ENCODE data around the gene CYP19A1. TPM values are rescaled to one million over a fixed set of nuclear protein-coding genes. Genes with fewer than 3 reads are reported as not detected.
"Not testable (repeated sequence)": the region's sequence is repeated elsewhere in the genome, so short reads cannot be mapped to it uniquely, and the experiment has no call there.

The CYP19A1 gene
- total RNA-seq, 1 experiment from 2014 or later, result 2.4 TPM

DNA sequence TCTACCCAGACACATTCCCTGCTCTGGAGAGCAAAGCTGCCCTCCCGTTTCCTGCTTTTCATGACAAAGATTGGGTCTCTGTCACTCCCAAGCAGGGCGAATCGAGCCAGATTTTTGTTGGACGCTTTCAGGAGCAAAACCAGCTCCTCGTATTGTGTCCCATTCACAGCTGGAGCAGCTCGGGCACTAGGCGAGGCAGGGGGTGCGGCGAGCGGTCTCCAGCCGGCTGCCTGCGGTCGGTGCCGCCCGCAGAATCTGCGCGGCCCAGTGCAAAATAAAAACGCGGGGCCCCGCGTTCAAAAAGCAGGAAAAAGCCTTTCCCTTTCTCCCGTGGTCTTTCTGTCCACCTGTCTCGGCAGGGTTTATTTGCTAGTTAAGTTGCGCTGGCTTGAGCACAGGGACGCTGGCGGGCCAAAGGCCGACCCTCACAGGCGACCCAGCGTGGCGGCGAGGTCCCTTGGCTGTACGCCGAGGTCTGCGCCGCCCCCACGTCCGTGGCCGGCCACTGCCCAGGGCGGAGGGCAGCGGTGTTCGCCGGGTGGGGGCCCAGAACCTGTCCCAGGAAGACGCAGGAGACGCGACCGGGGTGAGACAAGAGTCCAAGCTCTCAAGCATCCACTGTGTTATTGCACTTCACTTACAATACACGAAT, 71.2 kb downstream of the CYP19A1 start:
- H3K9ac ChIP-seq (ENCODE audit: low read length), result no peak overlapping the region
- no peak overlapping the region for H3K27ac ChIP-seq (ENCODE audit: low read length)
- no peak overlapping the region for H2AFZ ChIP-seq (ENCODE audit: low read length)
- DNase-seq, result no peak
- no peaks in the 10 kb centered on the region for H3K9me3 ChIP-seq (ENCODE audit: low read length)
- no peaks in the 10 kb centered on the region for H3K4me1 ChIP-seq (ENCODE audit: low read length)
- H3K79me2 ChIP-seq (ENCODE audit: low read length), result no peaks in the 10 kb centered on the region
- no peaks in the 10 kb centered on the region for H3K36me3 ChIP-seq (ENCODE audit: insufficient read depth, low read length)
- no peak overlapping the region for H3K4me3 ChIP-seq (ENCODE audit: low read length)
- no peaks in the 10 kb centered on the region for H3K27me3 ChIP-seq (ENCODE audit: low read length)
- no peak overlapping the region for H3K4me2 ChIP-seq (ENCODE audit: low read depth, low read length, poor library complexity, severe bottlenecking)
- H4K20me1 ChIP-seq (ENCODE audit: insufficient read depth, low read depth, low read length), result no peaks in the 10 kb centered on the region
- no peaks in the 10 kb centered on the region for H3K9me2 ChIP-seq (replicated peaks; ENCODE audit: insufficient read depth, low read length)

DNA sequence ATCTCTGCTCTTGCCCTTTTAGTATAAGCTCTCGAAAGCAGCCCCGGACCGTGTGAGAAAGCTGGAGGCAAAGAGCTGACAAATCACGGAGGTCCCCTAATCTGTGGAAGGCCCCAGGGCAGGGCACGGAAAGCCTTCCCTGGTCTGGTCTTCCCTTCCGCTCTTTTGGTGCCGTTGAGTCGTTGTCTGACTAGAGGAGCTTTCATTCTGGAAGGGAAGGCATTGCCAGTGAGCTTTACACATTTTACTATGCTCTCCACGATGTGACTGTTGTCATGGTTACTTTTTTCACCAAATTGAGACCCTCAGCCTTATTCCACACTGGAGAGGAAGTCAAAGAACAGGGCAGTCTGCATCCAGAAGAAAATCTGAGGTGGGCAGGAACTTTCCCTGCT, 71.7 kb downstream of the CYP19A1 start:
- H3K27me3 ChIP-seq (ENCODE audit: low read length), result no peaks in the 10 kb centered on the region
- no peaks in the 10 kb centered on the region for H3K4me1 ChIP-seq (ENCODE audit: low read length)
- no peak overlapping the region for H3K27ac ChIP-seq (ENCODE audit: low read length)
- DNase-seq, result no peak
- no peaks in the 10 kb centered on the region for H3K36me3 ChIP-seq (ENCODE audit: insufficient read depth, low read length)
- H3K9me2 ChIP-seq (replicated peaks; ENCODE audit: insufficient read depth, low read length), result no peaks in the 10 kb centered on the region
- no peak overlapping the region for H3K9ac ChIP-seq (ENCODE audit: low read length)
- H2AFZ ChIP-seq (ENCODE audit: low read length), result no peak overlapping the region
- no peak overlapping the region for H3K4me3 ChIP-seq (ENCODE audit: low read length)
- H3K9me3 ChIP-seq (ENCODE audit: low read length), result no peaks in the 10 kb centered on the region
- no peaks in the 10 kb centered on the region for H3K79me2 ChIP-seq (ENCODE audit: low read length)
- H4K20me1 ChIP-seq (ENCODE audit: insufficient read depth, low read depth, low read length), result no peaks in the 10 kb centered on the region
- no peak overlapping the region for H3K4me2 ChIP-seq (ENCODE audit: low read depth, low read length, poor library complexity, severe bottlenecking)

DNA sequence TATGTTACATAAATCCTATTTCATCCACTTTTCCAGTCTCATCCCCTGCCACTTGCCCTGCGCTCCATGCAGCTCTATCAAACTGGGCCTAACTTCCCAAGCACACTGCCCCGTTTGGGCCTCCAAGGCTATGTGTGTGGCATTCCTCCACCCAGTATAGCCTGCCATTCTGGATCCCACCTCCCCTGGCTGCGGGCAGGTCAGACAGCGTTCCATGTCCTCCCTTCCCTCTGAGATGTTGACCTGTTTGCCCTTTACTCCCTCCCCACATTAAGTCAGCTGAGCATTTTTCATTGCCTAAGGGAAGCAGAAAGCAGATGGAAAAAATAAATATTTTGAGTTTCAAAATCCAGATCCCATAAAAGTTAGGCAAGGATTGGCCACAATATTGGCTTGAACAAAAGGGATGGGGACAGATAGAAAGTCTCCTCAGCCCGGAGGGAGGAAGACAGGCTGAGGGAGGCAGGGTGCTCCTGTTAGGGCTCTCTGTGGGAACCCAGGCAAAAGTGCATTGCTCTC, 73.3 kb downstream of the CYP19A1 start:
- Histone ChIP-seq H3K9me2 (replicated peaks; ENCODE audit: insufficient read depth, low read length) (no peaks in the 10 kb centered on the region), H3K9ac (ENCODE audit: low read length) (no peak overlapping the region), H3K4me2 (ENCODE audit: low read depth, low read length, poor library complexity, severe bottlenecking) (no peak overlapping the region), H3K36me3 (ENCODE audit: insufficient read depth, low read length) (no peaks in the 10 kb centered on the region), H3K79me2 (ENCODE audit: low read length) (no peaks in the 10 kb centered on the region), H3K27me3 (ENCODE audit: low read length) (no peaks in the 10 kb centered on the region), H3K27ac (ENCODE audit: low read length) (no peak overlapping the region), H2AFZ (ENCODE audit: low read length) (no peak overlapping the region), H3K9me3 (ENCODE audit: low read length) (no peaks in the 10 kb centered on the region), H4K20me1 (ENCODE audit: insufficient read depth, low read depth, low read length) (no peaks in the 10 kb centered on the region), H3K4me1 (ENCODE audit: low read length) (no peaks in the 10 kb centered on the region), H3K4me3 (ENCODE audit: low read length) (no peak overlapping the region)
- DNase-seq, result no peak

GRCh38 chr15:51263726-51264125, 74.7 kb downstream of the CYP19A1 start:
- Histone ChIP-seq H3K9me2 (replicated peaks; ENCODE audit: insufficient read depth, low read length) (no peaks in the 10 kb centered on the region), H3K9me3 (ENCODE audit: low read length) (no peaks in the 10 kb centered on the region), H3K9ac (ENCODE audit: low read length) (no peak overlapping the region), H3K36me3 (ENCODE audit: insufficient read depth, low read length) (no peaks in the 10 kb centered on the region), H3K4me1 (ENCODE audit: low read length) (no peaks in the 10 kb centered on the region), H3K27ac (ENCODE audit: low read length) (no peak overlapping the region), H3K27me3 (ENCODE audit: low read length) (no peaks in the 10 kb centered on the region), H3K4me2 (ENCODE audit: low read depth, low read length, poor library complexity, severe bottlenecking) (no peak overlapping the region), H3K4me3 (ENCODE audit: low read length) (no peak overlapping the region), H3K79me2 (ENCODE audit: low read length) (no peaks in the 10 kb centered on the region), H4K20me1 (ENCODE audit: insufficient read depth, low read depth, low read length) (no peaks in the 10 kb centered on the region), H2AFZ (ENCODE audit: low read length) (no peak overlapping the region)
- DNase-seq, result no peak

- H3K9ac ChIP-seq (ENCODE audit: low read length), result no peak overlapping the region
- H3K4me1 ChIP-seq (ENCODE audit: low read length), result no peaks in the 10 kb centered on the region
- H3K9me3 ChIP-seq (ENCODE audit: low read length), result no peaks in the 10 kb centered on the region
- no peak overlapping the region for H3K4me2 ChIP-seq (ENCODE audit: low read depth, low read length, poor library complexity, severe bottlenecking)
- H4K20me1 ChIP-seq (ENCODE audit: insufficient read depth, low read depth, low read length), result no peaks in the 10 kb centered on the region
- no peaks in the 10 kb centered on the region for H3K9me2 ChIP-seq (replicated peaks; ENCODE audit: insufficient read depth, low read length)
- DNase-seq, result no peak
- no peak overlapping the region for H2AFZ ChIP-seq (ENCODE audit: low read length)
- no peak overlapping the region for H3K27ac ChIP-seq (ENCODE audit: low read length)
- no peak overlapping the region for H3K4me3 ChIP-seq (ENCODE audit: low read length)
- no peaks in the 10 kb centered on the region for H3K79me2 ChIP-seq (ENCODE audit: low read length)
- no peaks in the 10 kb centered on the region for H3K36me3 ChIP-seq (ENCODE audit: insufficient read depth, low read length)
- no peaks in the 10 kb centered on the region for H3K27me3 ChIP-seq (ENCODE audit: low read length)
These were observed 75.3 kb downstream of the CYP19A1 start for GRCh38 chr15:51263116-51263515.

GRCh38 chr15:51262463-51262862, 75.9 kb downstream of the CYP19A1 start:
- Histone ChIP-seq H4K20me1 (ENCODE audit: insufficient read depth, low read depth, low read length) (no peaks in the 10 kb centered on the region), H3K27ac (ENCODE audit: low read length) (no peak overlapping the region), H3K4me2 (ENCODE audit: low read depth, low read length, poor library complexity, severe bottlenecking) (no peak overlapping the region), H3K9me3 (ENCODE audit: low read length) (no peaks in the 10 kb centered on the region), H3K4me1 (ENCODE audit: low read length) (no peaks in the 10 kb centered on the region), H3K9ac (ENCODE audit: low read length) (no peak overlapping the region), H2AFZ (ENCODE audit: low read length) (no peak overlapping the region), H3K36me3 (ENCODE audit: insufficient read depth, low read length) (no peaks in the 10 kb centered on the region), H3K27me3 (ENCODE audit: low read length) (no peaks in the 10 kb centered on the region), H3K79me2 (ENCODE audit: low read length) (no peaks in the 10 kb centered on the region), H3K9me2 (replicated peaks; ENCODE audit: insufficient read depth, low read length) (no peaks in the 10 kb centered on the region), H3K4me3 (ENCODE audit: low read length) (no peak overlapping the region)
- no peak for DNase-seq

GRCh38 chr15:51261113-51261512, 77.3 kb downstream of the CYP19A1 start:
- H3K27ac ChIP-seq (ENCODE audit: low read length); H3K4me2 ChIP-seq (ENCODE audit: low read depth, low read length, poor library complexity, severe bottlenecking); H2AFZ ChIP-seq (ENCODE audit: low read length); H3K9me3 ChIP-seq (ENCODE audit: low read length); H4K20me1 ChIP-seq (ENCODE audit: insufficient read depth, low read depth, low read length); H3K27me3 ChIP-seq (ENCODE audit: low read length); H3K9me2 ChIP-seq (replicated peaks; ENCODE audit: insufficient read depth, low read length); H3K36me3 ChIP-seq (ENCODE audit: insufficient read depth, low read length); H3K9ac ChIP-seq (ENCODE audit: low read length); H3K4me3 ChIP-seq (ENCODE audit: low read length); H3K79me2 ChIP-seq (ENCODE audit: low read length); DNase-seq; H3K4me1 ChIP-seq (ENCODE audit: low read length): not testable (repeated sequence)

GRCh38 chr15:51260202-51260601, 78.2 kb downstream of the CYP19A1 start:
- no peaks in the 10 kb centered on the region for H3K9me3 ChIP-seq (ENCODE audit: low read length)
- no peak overlapping the region for H2AFZ ChIP-seq (ENCODE audit: low read length)
- no peak overlapping the region for H3K9ac ChIP-seq (ENCODE audit: low read length)
- no peaks in the 10 kb centered on the region for H3K36me3 ChIP-seq (ENCODE audit: insufficient read depth, low read length)
- no peaks in the 10 kb centered on the region for H3K9me2 ChIP-seq (replicated peaks; ENCODE audit: insufficient read depth, low read length)
- no peak overlapping the region for H3K4me3 ChIP-seq (ENCODE audit: low read length)
- H3K27me3 ChIP-seq (ENCODE audit: low read length), result no peaks in the 10 kb centered on the region
- H3K79me2 ChIP-seq (ENCODE audit: low read length), result no peaks in the 10 kb centered on the region
- no peaks in the 10 kb centered on the region for H4K20me1 ChIP-seq (ENCODE audit: insufficient read depth, low read depth, low read length)
- no peaks in the 10 kb centered on the region for H3K4me1 ChIP-seq (ENCODE audit: low read length)
- no peak overlapping the region for H3K27ac ChIP-seq (ENCODE audit: low read length)
- DNase-seq, result no peak
- no peak overlapping the region for H3K4me2 ChIP-seq (ENCODE audit: low read depth, low read length, poor library complexity, severe bottlenecking)
